Heart right ventricle (tissue), 16 donors: ENCODE data around the gene RNF183. TPM values are rescaled to one million over a fixed set of nuclear protein-coding genes. Genes with fewer than 3 reads are reported as not detected.

Experiments used
- ATAC-seq, 8 donors: fragments of 200-7000 bp; cut with Tn5 transposase; one replicate each; pipeline ENCODE4 v1.9.1; 2020; ENCODE audit warnings: mild to moderate bottlenecking in 8 of 8, moderate library complexity in 8 of 8, moderate number of reproducible peaks in 1 of 8
- DNase-seq, 2 donors: peaks; one replicate each; pipeline ENCODE4 v3.0.0-alpha.2; 2020
- H3K27ac ChIP-seq, 10 donors: fragments of 200-600 bp; sonication (generic) in 2 of 10; one replicate each; pipeline versions ENCODE4 v1.5.0 to v1.8.0; 2020 to 2022; ENCODE audit warnings: mild to moderate bottlenecking in 3 of 10
- H3K27me3 ChIP-seq, 7 donors: fragments of 200-600 bp; one replicate each; pipeline ENCODE4 v1.8.0; 2021 to 2022; ENCODE audit warnings: mild to moderate bottlenecking in 2 of 7
- H3K36me3 ChIP-seq, 9 donors: fragments of 200-600 bp; sonication (generic) in 1 of 9; one replicate each; pipeline versions ENCODE4 v1.5.0 to v1.8.0; 2020 to 2022; ENCODE audit warnings: mild to moderate bottlenecking in 2 of 9
- H3K4me1 ChIP-seq, 9 donors: fragments of 200-600 bp; sonication (generic) in 1 of 9; one replicate each; pipeline versions ENCODE4 v1.5.0 to v1.8.0; 2020 to 2022; ENCODE audit warnings: mild to moderate bottlenecking in 4 of 9
- H3K4me3 ChIP-seq, 10 donors: fragments of 200-600 bp; sonication (generic) in 2 of 10; one replicate each; pipeline versions ENCODE4 v1.5.0 to v1.8.0; 2020 to 2022; ENCODE audit warnings: mild to moderate bottlenecking in 7 of 10, moderate library complexity in 2 of 10
- H3K9me3 ChIP-seq, 11 donors: fragments of 200-600 bp in 10 of 11; sonication (generic) in 2 of 11; one replicate each; pipeline versions ENCODE4 v1.5.0 to v1.8.0; 2013 to 2022; ENCODE audit warnings: mild to moderate bottlenecking in 2 of 11, control low read depth in 1 of 11, moderate library complexity in 1 of 11
- CTCF ChIP-seq, 9 donors: fragments of 200-600 bp; sonication (generic) in 2 of 9; IDR thresholded peaks; one replicate each; pipeline versions ENCODE4 v1.5.0 to v1.8.0; 2021 to 2022; ENCODE audit warnings: antibody characterized with exemption in 9 of 9, mild to moderate bottlenecking in 5 of 9, moderate library complexity in 1 of 9
- WGBS, 2 donors: extraction: QIAGEN DNeasy Blood & Tissue Kit; methylation state at CpG; one replicate each; pipeline ENCODE4 v1.1.7; 2013; ENCODE audit warnings: inconsistent platforms in 1 of 2; 5-methylcytosine and 5-hydroxymethylcytosine counted together
- intact Hi-C, 10 donors: fragments of 100-400 bp; cut with DNase I; formaldehyde crosslinking; loops; one replicate each; pipeline versions ENCODE4 v1.11.1 to v1.14.2; 2022
- polyA plus RNA-seq, 2 donors: library from polyadenylated mRNA; stranded (reverse); fragments of 200-250 nt; gene quantifications; one replicate each; pipeline ENCODE4 v1.2.3, GENCODE V29; 2013
- total RNA-seq, 10 donors: library from RNA; stranded (reverse); fragmentation: NEBNext Ultra II Directional in 3 of 10; extraction: Animal tissue kit (Norgen Biotek cat#: 25700) in 3 of 10; gene quantifications; one replicate each; pipeline versions ENCODE4 v1.2.1 to v1.2.4, GENCODE V29; 2021 to 2023
- donor health status: Arrhythmogenic right ventricular cardiomyopathy.
- donor health status: ischemic (EF 13 %, LVEDD 7.1; RV severe dilation, severe dysfunction).
- donor health status: healthy with polysubstance abuse.
- donor health status: DM: no; HTN: yes; CAD: no.
- donor health status: DM: no; HTN: no; CAD: no.
- donor health status: ischemic (EF 25% LVEDD 6.9; RV normal size, moderate dysfunction).
- donor health status: ischemic (EF 25% LVEDD 5.7; RV mildly dilated, moderate dysfunction).
- donor health status: healthy.
- donor health status: DM: yes; HTN: yes; CAD: no.
- donor health status: Ischemic cardiomyopathy.
- donor health status: ischemic (EF 35%, LVEDD 5.7; RV mildly dilated, moderate dysfunction).
- donor health status: nonischemic (EF 11% LVEDD 7.7; RV severe dilation, severe dysfunction).
- donor health status: DM: yes; HTN: yes; CAD: no.
- donor health status: PGD.
- donor health status: ischemic (EF 29% LVEDD 5.4; RV normal size, mild dysfunction).
- donor health status: nonischemic (EF 23%, LVEDD 6.1; RV moderate dilation, normal function).

RNF183 gene
- total and polyA plus RNA-seq, 12 donors = 0.03 to 0.53 TPM; not detected in 10

DNA sequence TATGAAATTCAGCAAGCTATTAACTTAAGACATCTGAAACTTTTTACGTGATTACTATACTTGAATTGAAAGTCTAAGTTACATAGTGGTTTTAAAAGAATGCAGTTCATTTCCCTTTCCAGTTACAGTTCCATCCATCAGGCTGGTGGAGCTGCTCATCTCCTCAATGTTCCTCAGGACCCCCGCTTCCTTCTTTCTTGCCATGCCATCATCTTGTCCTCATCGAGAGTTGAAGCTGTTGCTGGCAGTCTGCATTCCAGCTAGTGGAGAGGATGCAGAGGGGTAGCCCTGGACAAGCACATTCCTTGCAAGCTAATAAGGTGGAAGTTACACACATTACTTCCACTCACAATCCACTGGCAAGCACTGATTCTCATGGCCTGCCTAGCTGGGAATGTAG is 8.8 kb upstream of the RNF183 start:
- peaks cover 0 to 8% (median 0%) of the 10 kb centered on the region in 9 donors for H3K36me3 ChIP-seq
- DNase-seq = no peak
- no peak overlapping the region for H3K27ac ChIP-seq
- H3K27me3 ChIP-seq = no peaks in the 10 kb centered on the region
- TF ChIP-seq CTCF (IDR thresholded peaks at IDR 0.05) = no peak
- H3K4me3 ChIP-seq = no peak overlapping the region
- peaks cover 0 to 28% (median 18%) of the 10 kb centered on the region in 9 donors for H3K4me1 ChIP-seq
- 75 to 84% methylated on average over 3 of the region's 3 CpGs for WGBS, 2 donors
- intact Hi-C loops = loop anchor here in 6 of 10 donors (2.0 to 10.0 kb wide), 5 partner anchors 90 to 345 kb away; partner anchors contain the start of genes ALAD (in 2 of the 6), C9orf43 (in 1 of the 6) and POLE3 (in 1 of the 6)
- H3K9me3 ChIP-seq = no peaks in the 10 kb centered on the region
- ATAC-seq = no peak

DNA sequence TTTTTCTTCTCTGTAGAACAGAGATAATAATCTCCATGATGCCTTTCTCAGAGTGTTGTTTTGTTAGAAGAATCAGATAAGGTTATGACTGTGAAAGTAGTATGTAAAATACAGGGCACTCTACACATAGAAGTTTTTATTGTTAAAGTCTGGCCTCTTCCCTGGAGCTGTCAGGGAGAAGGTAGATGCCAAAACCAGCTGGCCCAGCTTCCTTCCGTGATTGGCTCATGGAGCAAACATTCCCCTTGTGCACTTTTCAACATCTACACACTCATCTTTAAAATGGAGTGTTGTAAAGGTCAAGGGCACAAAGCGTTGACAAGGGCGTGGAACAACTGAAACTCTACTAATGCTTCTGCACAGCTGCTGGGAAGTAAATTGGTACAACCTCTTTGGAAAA is 7.4 kb upstream of the RNF183 start:
- peak; percentile 70 to 92 (median 80) for ATAC-seq
- no peak overlapping the region for H3K4me3 ChIP-seq
- H3K36me3 ChIP-seq = no peaks in the 10 kb centered on the region
- TF ChIP-seq CTCF (IDR thresholded peaks at IDR 0.05) = no peak
- peak overlapping the region in 8 of 10 donors; percentile 15 to 77 (median 68) for H3K27ac ChIP-seq
- H3K9me3 ChIP-seq = no peaks in the 10 kb centered on the region
- intact Hi-C loops = loop anchor here in 6 of 10 donors (2.0 to 10.0 kb wide), 5 partner anchors 92 to 347 kb away; partner anchors contain the start of genes ALAD (in 2 of the 6), C9orf43 (in 1 of the 6) and POLE3 (in 1 of the 6)
- peaks cover 0 to 28% (median 18%) of the 10 kb centered on the region in 9 donors for H3K4me1 ChIP-seq
- 16 to 19% methylated on average over 3 of the region's 3 CpGs for WGBS, 2 donors
- no peaks in the 10 kb centered on the region for H3K27me3 ChIP-seq
- DNase-seq = peak; percentile 11 to 35

DNA sequence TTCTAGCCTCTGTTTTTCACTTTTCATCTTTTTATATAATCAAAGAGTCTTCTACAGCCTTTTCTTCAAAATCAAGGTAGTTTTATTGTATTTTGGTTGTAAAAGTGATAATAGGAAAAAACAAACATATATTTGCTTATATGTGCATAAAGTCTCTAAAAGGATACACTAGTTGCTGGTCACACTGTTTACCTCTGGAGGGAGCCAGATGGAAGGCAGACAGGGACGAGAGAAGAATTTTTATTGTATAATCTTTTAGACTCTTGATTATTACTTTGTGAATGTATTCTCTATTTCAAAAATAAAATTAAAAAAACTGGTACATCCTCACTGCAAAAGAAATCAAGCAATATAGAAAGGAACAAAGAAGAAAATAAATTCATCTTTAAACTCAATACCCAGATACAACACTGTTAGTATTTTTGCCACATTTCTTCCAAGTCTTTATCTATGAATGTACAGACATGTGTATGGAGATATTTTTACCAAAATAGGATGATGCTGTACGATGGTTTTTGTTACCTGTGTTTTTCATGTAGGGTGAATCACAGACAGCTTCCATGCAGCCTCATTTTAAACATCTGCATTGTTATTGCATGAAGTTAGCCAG is 6.1 kb upstream of the RNF183 start:
- H3K4me3 ChIP-seq = no peak overlapping the region
- TF ChIP-seq CTCF (IDR thresholded peaks at IDR 0.05) = peak; percentile 41 to 80 (median 66)
- DNase-seq (peak in 1 of 2 donors; percentile 34), ATAC-seq (peak in 3 of 8 donors; percentile 69 to 76 (median 72))
- peaks cover 0 to 28% (median 18%) of the 10 kb centered on the region in 9 donors for H3K4me1 ChIP-seq
- no peaks in the 10 kb centered on the region for H3K36me3 ChIP-seq
- intact Hi-C loops = loop anchor here in 7 of 10 donors (1.0 to 10.0 kb wide), 6 partner anchors 93 to 348 kb away; partner anchors contain the start of gene ALAD (in 2 of the 7)
- peak overlapping the region in 3 of 10 donors; percentile 71 to 77 (median 74) for H3K27ac ChIP-seq
- 1 to 3% methylated on average over 2 of the region's 2 CpGs for WGBS, 2 donors
- no peaks in the 10 kb centered on the region for H3K27me3 ChIP-seq
- no peaks in the 10 kb centered on the region for H3K9me3 ChIP-seq

- intact Hi-C loops = loop anchor here in 4 of 10 donors (5.0 to 10.0 kb wide), 3 partner anchors 95 to 350 kb away; partner anchors contain the start of gene ALAD (in 2 of the 4)
- 58 to 65% methylated on average over 8 of the region's 8 CpGs for WGBS, 2 donors
- H3K4me1 ChIP-seq = peaks cover 0 to 28% (median 18%) of the 10 kb centered on the region in 9 donors
- no peak for DNase-seq
- H3K36me3 ChIP-seq = no peaks in the 10 kb centered on the region
- H3K4me3 ChIP-seq = no peak overlapping the region
- no peak for ATAC-seq
- no peaks in the 10 kb centered on the region for H3K9me3 ChIP-seq
- no peak overlapping the region for H3K27ac ChIP-seq
- TF ChIP-seq CTCF (IDR thresholded peaks at IDR 0.05) = no peak
- H3K27me3 ChIP-seq = no peaks in the 10 kb centered on the region
Measured at GRCh38 chr9:113307396-113307975, 4.3 kb upstream of the RNF183 start.
